Gastroesophageal sphincter (tissue), 4 donors: ENCODE measurements around the gene MFAP3. TPM values are rescaled to one million over a fixed set of nuclear protein-coding genes. Genes with fewer than 3 reads are reported as not detected.

Experiments used
- ATAC-seq: fragments of 150-250 bp; one replicate; pipeline ENCODE4 v1.9.1; 2016; ENCODE audit warnings: mild to moderate bottlenecking, moderate library complexity
- H3K27ac ChIP-seq, 4 donors: fragments of 200-600 bp; sonication (generic) in 3 of 4; 1 replicate in 3 of 4; 2 replicates in 1 of 4; pipeline ENCODE4 v1.5.1; 2016 to 2019
- H3K27me3 ChIP-seq: fragments of 200-600 bp; sonication (generic); one replicate; pipeline ENCODE4 v1.5.1; 2019
- H3K36me3 ChIP-seq, 2 donors: fragments of 200-600 bp; sonication (generic); one replicate each; pipeline ENCODE4 v1.5.1; 2019; ENCODE audit warnings: control low read depth in 1 of 2
- H3K4me1 ChIP-seq, 3 donors: fragments of 200-600 bp; sonication (generic); 1 replicate in 2 of 3; 2 replicates in 1 of 3; pipeline ENCODE4 v1.5.1; 2016 to 2019; ENCODE audit warnings: control low read depth in 2 of 3
- H3K4me3 ChIP-seq, 2 donors: fragments of 200-600 bp; sonication (generic); one replicate each; pipeline ENCODE4 v1.5.1; 2019; ENCODE audit warnings: mild to moderate bottlenecking in 1 of 2, moderate library complexity in 1 of 2
- H3K9me3 ChIP-seq, 3 donors: fragments of 200-600 bp; sonication (generic); one replicate each; pipeline ENCODE4 v1.5.1; 2017 to 2019; ENCODE audit warnings: control low read depth in 2 of 3
- EP300 ChIP-seq: sonication (generic); formaldehyde crosslinking; IDR thresholded peaks from one replicate; pipeline ENCODE4 v1.6.1; 2017; ENCODE audit warnings: antibody characterized with exemption, mild to moderate bottlenecking
- POLR2A ChIP-seq, 2 donors: fragments of 450-650 bp; IDR thresholded peaks; one replicate each; pipeline ENCODE4 v1.6.1; 2017; ENCODE audit warnings: antibody characterized with exemption in 2 of 2, mild to moderate bottlenecking in 2 of 2, moderate library complexity in 1 of 2
- POLR2AphosphoS5 ChIP-seq: sonication (generic); formaldehyde crosslinking; IDR thresholded peaks from one replicate; pipeline ENCODE4 v1.6.1; 2017; ENCODE audit warnings: antibody characterized with exemption
- WGBS, 2 donors: methylation state at CpG; one replicate each; pipeline ENCODE4 v1.1.5; 2018; ENCODE audit warnings: low coverage in 1 of 2; 5-methylcytosine and 5-hydroxymethylcytosine counted together
- total RNA-seq, 4 donors: library from RNA; depleted of rRNA; stranded (reverse); fragments of >200 nt; gene quantifications; one replicate each; pipeline ENCODE4 v1.1.0, GENCODE V29; 2016
- TF ChIP-seq, protein P1 (sequence below), 4 experiments: fragments of 200-600 bp in 2 of 4; fragments of 450-650 bp in 2 of 4; sonication (generic) in 1 of 4; IDR thresholded peaks; one replicate each; pipeline ENCODE4 v1.5.1; 2017 to 2019; ENCODE audit warnings: antibody characterized with exemption in 4 of 4, mild to moderate bottlenecking in 2 of 4, moderate library complexity in 2 of 4

Gene MFAP3
- total RNA-seq, 4 donors from 2014 or later: 25.7 to 36.9 (median 27.0) TPM

DNA sequence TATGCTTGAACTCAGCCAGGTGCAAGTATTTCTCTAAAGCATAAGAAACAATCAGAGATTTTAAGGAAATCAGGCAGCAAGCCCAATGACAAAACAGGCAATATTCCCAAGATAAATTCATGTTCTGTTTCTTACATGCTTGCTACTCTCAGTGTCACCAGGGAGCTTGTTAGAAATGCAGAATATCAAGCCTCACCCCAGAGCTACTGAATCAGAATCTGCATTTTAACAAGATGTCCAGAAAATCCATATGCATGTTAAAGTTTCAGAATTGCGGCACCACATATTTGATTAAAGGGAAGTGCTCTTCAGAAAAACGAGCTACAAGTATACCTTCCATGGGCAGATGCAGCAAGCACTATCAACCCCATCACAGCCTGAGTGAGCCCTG lies 54.4 kb downstream of the MFAP3 start:
- 55 to 57% methylated on average over 2 of the region's 2 CpGs for WGBS, 2 donors
- no peak for ATAC-seq
- TF ChIP-seq, protein P1, sequence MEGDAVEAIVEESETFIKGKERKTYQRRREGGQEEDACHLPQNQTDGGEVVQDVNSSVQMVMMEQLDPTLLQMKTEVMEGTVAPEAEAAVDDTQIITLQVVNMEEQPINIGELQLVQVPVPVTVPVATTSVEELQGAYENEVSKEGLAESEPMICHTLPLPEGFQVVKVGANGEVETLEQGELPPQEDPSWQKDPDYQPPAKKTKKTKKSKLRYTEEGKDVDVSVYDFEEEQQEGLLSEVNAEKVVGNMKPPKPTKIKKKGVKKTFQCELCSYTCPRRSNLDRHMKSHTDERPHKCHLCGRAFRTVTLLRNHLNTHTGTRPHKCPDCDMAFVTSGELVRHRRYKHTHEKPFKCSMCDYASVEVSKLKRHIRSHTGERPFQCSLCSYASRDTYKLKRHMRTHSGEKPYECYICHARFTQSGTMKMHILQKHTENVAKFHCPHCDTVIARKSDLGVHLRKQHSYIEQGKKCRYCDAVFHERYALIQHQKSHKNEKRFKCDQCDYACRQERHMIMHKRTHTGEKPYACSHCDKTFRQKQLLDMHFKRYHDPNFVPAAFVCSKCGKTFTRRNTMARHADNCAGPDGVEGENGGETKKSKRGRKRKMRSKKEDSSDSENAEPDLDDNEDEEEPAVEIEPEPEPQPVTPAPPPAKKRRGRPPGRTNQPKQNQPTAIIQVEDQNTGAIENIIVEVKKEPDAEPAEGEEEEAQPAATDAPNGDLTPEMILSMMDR (IDR thresholded peaks at IDR 0.05): no peak
- TF ChIP-seq POLR2AphosphoS5: no peak
- no peak for TF ChIP-seq POLR2A (IDR thresholded peaks at IDR 0.05)
- TF ChIP-seq EP300: no peak
- no peaks in the 10 kb centered on the region for H3K36me3 ChIP-seq
- H3K27me3 ChIP-seq: no peaks in the 10 kb centered on the region
- H3K4me1 ChIP-seq: peaks cover 2 to 19% (median 10%) of the 10 kb centered on the region in 3 donors
- no peak overlapping the region for H3K4me3 ChIP-seq
- H3K9me3 ChIP-seq: no peaks in the 10 kb centered on the region
- H3K27ac ChIP-seq: no peak overlapping the region

GRCh38 chr5:154095904-154096303 lies 57.1 kb downstream of the MFAP3 start:
- Histone ChIP-seq H3K27ac (no peak overlapping the region), H3K27me3 (no peaks in the 10 kb centered on the region), H3K36me3 (no peaks in the 10 kb centered on the region), H3K9me3 (no peaks in the 10 kb centered on the region), H3K4me3 (no peak overlapping the region), H3K4me1 (peaks cover 2 to 19% (median 10%) of the 10 kb centered on the region in 3 donors)
- TF ChIP-seq POLR2AphosphoS5 (no peak), POLR2A (IDR thresholded peaks at IDR 0.05) (no peak), EP300 (no peak)
- TF ChIP-seq, protein P1 (IDR thresholded peaks at IDR 0.05): no peak
- ATAC-seq: no peak
- 78 to 89% methylated on average over 5 to 7 of the region's 7 CpGs for WGBS, 2 donors

DNA sequence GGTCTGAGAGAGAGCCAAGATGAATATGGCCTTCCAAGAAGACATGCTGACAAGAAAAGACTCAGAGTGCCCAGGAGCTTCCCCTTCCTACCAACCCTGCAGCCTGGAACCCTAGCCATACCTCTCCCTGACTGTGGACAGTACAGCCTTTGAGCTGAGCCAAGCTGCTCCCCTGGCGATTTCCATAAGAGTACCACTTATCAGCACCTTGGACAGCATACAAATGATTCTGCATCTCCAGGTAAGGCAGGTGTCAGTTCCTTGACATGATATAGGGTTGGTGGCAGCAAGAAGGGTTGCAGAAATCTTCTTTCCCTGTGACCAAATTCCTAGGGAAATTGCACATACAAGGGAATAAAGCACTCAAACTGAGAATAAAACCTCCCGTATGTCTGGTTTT lies 58.3 kb downstream of the MFAP3 start:
- Histone ChIP-seq H3K27me3 (no peaks in the 10 kb centered on the region), H3K4me1 (peaks cover 2 to 8% (median 4%) of the 10 kb centered on the region in 3 donors), H3K4me3 (no peak overlapping the region), H3K27ac (no peak overlapping the region), H3K36me3 (no peaks in the 10 kb centered on the region), H3K9me3 (no peaks in the 10 kb centered on the region)
- ATAC-seq: no peak
- WGBS, 2 donors: 94 to 100% methylated on average over 1 of the region's 2 CpGs
- TF ChIP-seq POLR2AphosphoS5 (no peak), EP300 (no peak), POLR2A (IDR thresholded peaks at IDR 0.05) (no peak)
- TF ChIP-seq, protein P1 (IDR thresholded peaks at IDR 0.05): no peak

- TF ChIP-seq, protein P1 (IDR thresholded peaks at IDR 0.05): no peak
- TF ChIP-seq EP300: no peak
- TF ChIP-seq POLR2A (IDR thresholded peaks at IDR 0.05): no peak
- no peak for TF ChIP-seq POLR2AphosphoS5
- Histone ChIP-seq H3K27ac (no peak overlapping the region), H3K4me1 (no peaks in the 10 kb centered on the region), H3K9me3 (no peaks in the 10 kb centered on the region), H3K36me3 (no peaks in the 10 kb centered on the region), H3K27me3 (no peaks in the 10 kb centered on the region), H3K4me3 (no peak overlapping the region)
- 45 to 88% methylated on average over 2 of the region's 2 CpGs for WGBS, 2 donors
- no peak for ATAC-seq
Observed at GRCh38 chr5:154098465-154098864, 59.7 kb downstream of the MFAP3 start.

DNA sequence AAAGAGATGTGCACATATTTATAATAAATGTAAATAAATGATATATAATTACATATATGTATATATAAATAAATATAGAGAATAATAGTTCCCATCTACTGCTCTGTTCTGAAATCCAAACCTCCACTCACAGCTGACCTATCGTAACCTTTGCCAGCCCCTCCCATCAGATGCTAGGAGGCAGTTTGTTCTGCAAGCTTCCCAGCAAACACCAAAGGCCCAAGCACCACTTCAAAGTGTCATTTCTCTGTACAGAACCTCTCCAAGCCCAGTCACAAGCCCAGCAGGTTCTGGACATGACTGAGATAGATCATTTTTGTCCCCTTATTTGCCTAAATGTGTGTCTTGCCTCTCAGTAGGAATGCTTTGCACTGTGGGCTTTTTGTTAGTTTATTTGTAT lies 62.4 kb downstream of the MFAP3 start:
- H3K36me3 ChIP-seq: no peaks in the 10 kb centered on the region
- no peak overlapping the region for H3K4me3 ChIP-seq
- TF ChIP-seq EP300 (no peak), POLR2AphosphoS5 (no peak), POLR2A (IDR thresholded peaks at IDR 0.05) (no peak)
- TF ChIP-seq, protein P1 (IDR thresholded peaks at IDR 0.05): no peak
- 82 to 83% methylated on average over 1 of the region's 1 CpG for WGBS, 2 donors
- H3K4me1 ChIP-seq: no peaks in the 10 kb centered on the region
- no peaks in the 10 kb centered on the region for H3K27me3 ChIP-seq
- H3K9me3 ChIP-seq: no peaks in the 10 kb centered on the region
- H3K27ac ChIP-seq: no peak overlapping the region
- no peak for ATAC-seq
